Loucy (cell line): Measurements from ENCODE around the gene NPW.

Source experiments
- H2AFZ ChIP-seq: fragments of 200-600 bp; sonication (generic); 2 replicates; pipeline ENCODE4 v1.6.0; 2016; ENCODE audit warnings: antibody characterized with exemption, mild to moderate bottlenecking, low read length, moderate library complexity
- H3F3A ChIP-seq: fragments of 200-600 bp; 2 replicates; pipeline ENCODE4 v1.6.0; 2016; ENCODE audit warnings: antibody characterized with exemption, low read depth, mild to moderate bottlenecking
- H3K27me3 ChIP-seq: fragments of 200-600 bp; sonication (generic); 2 replicates; pipeline ENCODE4 v1.6.1; 2014; ENCODE audit warnings: low read length, mild to moderate bottlenecking; ENCODE audit not compliant: insufficient read depth, poor library complexity, severe bottlenecking
- H3K36me3 ChIP-seq: fragments of 200-600 bp; sonication (generic); 2 replicates; pipeline ENCODE4 v1.6.1; 2016; ENCODE audit warnings: low read length; ENCODE audit not compliant: insufficient read depth
- H3K4me1 ChIP-seq: fragments of 200-600 bp; sonication (generic); 2 replicates; pipeline ENCODE4 v1.5.1; 2014; ENCODE audit warnings: low read length, mild to moderate bottlenecking; ENCODE audit not compliant: insufficient read depth, poor library complexity, severe bottlenecking
- H3K4me2 ChIP-seq: fragments of 200-600 bp; sonication (generic); 2 replicates; pipeline ENCODE4 v1.6.0; 2014; ENCODE audit warnings: antibody characterized with exemption, low read length, low read depth, mild to moderate bottlenecking; ENCODE audit not compliant: poor library complexity, severe bottlenecking
- H3K4me3 ChIP-seq: fragments of 200-600 bp; sonication (generic); 2 replicates; pipeline ENCODE4 v1.5.1; 2014; ENCODE audit warnings: low read length, mild to moderate bottlenecking, mixed read lengths; ENCODE audit not compliant: poor library complexity, severe bottlenecking
- H3K79me2 ChIP-seq: fragments of 200-600 bp; sonication (generic); 2 replicates; pipeline ENCODE4 v1.6.1; 2014; ENCODE audit warnings: low read length; ENCODE audit not compliant: insufficient read depth
- H3K9ac ChIP-seq: fragments of 200-600 bp; sonication (generic); 2 replicates; pipeline ENCODE4 v1.6.0; 2014; ENCODE audit warnings: mild to moderate bottlenecking, low read depth, low read length, moderate library complexity; ENCODE audit not compliant: poor library complexity, severe bottlenecking
- H3K9me2 ChIP-seq: fragments of 200-600 bp; sonication (generic); replicated peaks from 2 replicates; pipeline ENCODE4 v1.6.1; 2016; ENCODE audit warnings: low read depth, low read length, mixed read lengths
- H3K9me3 ChIP-seq: fragments of 200-600 bp; sonication (generic); 2 replicates; pipeline ENCODE4 v1.6.1; 2014; ENCODE audit warnings: mild to moderate bottlenecking, antibody characterized with exemption, low read length, low read depth; ENCODE audit not compliant: insufficient read depth
- H4K20me1 ChIP-seq: fragments of 200-600 bp; sonication (generic); 2 replicates; pipeline ENCODE4 v1.6.0; 2014; ENCODE audit warnings: antibody characterized with exemption, low read length, mild to moderate bottlenecking; ENCODE audit not compliant: insufficient read depth, poor library complexity, severe bottlenecking
- EZH2phosphoT487 ChIP-seq: fragments of 200-600 bp; IDR thresholded peaks from 2 replicates; pipeline ENCODE4 v1.6.1; 2018; ENCODE audit warnings: antibody characterized with exemption, mild to moderate bottlenecking, moderate library complexity, borderline replicate concordance
- TF ChIP-seq, protein P1 (sequence below): fragments of 200-600 bp; sonication (generic); conservative IDR thresholded peaks from 2 replicates; pipeline ENCODE4 v1.5.1; 2014; ENCODE audit warnings: mild to moderate bottlenecking, antibody characterized with exemption, low read length

The NPW gene

DNA sequence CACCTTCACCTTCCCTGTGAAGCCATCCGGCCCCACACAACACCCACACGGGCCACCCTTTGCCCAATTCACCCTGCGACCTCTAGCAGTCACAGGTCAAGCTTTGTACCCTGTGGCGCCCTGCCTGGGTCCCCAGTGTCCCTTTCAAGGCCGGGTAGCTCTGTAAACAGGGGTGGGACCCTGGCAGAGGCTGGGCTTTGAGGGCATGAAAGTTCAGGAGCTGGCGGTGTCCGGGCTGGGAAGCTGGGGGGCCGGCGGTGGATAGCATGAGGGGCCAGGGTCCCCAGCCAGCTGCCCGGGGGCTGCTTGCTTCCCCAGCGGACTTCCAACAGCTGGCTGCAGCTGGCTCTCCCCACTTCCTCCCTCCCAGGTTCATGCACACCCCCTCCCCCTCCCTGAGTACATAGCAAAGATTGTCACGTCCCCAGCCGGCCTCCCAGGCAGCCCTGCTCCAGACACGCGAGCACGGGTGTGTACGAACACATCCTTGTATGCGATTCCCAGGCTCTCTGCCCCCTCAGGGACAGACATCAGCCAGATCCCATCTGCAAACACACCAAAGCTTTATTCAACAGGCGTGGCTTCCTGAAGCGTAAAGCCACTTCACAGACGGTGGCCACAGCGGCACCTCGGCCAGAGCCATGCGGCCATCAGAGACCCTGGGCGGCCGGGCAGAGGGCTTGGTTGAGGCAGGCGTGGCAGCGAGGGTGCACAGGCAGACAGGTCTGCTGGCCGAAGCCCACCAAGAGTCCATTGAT lies 19.9 kb downstream of the NPW start:
- Histone ChIP-seq H4K20me1 (no peaks in the 10 kb centered on the region), H3K9me2 (no peaks in the 10 kb centered on the region), H3K4me2 (no peak overlapping the region), H3K9ac (no peak overlapping the region), H3K36me3 (no peaks in the 10 kb centered on the region), H3K4me1 (no peaks in the 10 kb centered on the region), H3F3A (no peaks in the 10 kb centered on the region), H3K9me3 (no peaks in the 10 kb centered on the region), H3K4me3 (no peak overlapping the region), H3K27me3 (no peaks in the 10 kb centered on the region), H3K79me2 (no peaks in the 10 kb centered on the region), H2AFZ (no peak overlapping the region)
- TF ChIP-seq, protein P1, sequence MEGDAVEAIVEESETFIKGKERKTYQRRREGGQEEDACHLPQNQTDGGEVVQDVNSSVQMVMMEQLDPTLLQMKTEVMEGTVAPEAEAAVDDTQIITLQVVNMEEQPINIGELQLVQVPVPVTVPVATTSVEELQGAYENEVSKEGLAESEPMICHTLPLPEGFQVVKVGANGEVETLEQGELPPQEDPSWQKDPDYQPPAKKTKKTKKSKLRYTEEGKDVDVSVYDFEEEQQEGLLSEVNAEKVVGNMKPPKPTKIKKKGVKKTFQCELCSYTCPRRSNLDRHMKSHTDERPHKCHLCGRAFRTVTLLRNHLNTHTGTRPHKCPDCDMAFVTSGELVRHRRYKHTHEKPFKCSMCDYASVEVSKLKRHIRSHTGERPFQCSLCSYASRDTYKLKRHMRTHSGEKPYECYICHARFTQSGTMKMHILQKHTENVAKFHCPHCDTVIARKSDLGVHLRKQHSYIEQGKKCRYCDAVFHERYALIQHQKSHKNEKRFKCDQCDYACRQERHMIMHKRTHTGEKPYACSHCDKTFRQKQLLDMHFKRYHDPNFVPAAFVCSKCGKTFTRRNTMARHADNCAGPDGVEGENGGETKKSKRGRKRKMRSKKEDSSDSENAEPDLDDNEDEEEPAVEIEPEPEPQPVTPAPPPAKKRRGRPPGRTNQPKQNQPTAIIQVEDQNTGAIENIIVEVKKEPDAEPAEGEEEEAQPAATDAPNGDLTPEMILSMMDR: no peak
- no peak for TF ChIP-seq EZH2phosphoT487

DNA sequence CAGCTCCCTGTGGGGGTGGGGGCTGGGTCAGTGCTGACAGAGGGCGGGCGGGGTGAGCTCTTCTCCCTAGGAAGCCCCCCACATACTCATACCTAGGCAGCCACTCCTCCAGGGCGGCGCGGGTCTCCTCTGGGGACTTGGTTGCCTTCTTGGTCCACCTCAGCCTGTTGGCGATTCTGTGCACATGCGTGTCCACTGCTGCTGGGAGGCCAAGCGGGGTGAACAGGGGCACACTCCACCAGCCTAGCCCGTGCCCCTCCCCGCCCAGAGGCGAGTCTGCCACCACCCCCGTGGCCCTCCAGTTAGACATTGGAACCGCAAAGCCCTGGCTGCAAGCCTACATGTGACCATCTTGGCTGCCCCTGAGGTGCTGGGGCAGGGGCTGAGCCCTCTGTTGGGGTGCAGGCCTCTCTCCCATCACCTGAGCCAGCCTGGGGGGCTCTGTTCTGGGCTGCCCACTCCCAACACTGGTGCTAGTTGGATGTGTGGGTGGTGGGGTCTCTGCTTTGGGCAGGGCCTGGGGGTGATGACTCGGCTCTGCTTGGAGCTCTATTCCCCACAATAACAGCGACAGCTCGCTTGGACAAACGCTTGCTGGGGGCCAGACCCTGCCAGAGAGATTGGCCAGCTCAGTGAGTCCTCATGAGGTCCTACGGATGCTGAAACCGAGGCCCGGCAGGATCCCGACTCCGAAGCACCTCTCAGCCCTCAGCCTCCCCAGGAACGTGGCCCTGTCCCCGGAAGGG lies 20.6 kb downstream of the NPW start:
- Histone ChIP-seq H3K9me3 (no peaks in the 10 kb centered on the region), H3K79me2 (no peaks in the 10 kb centered on the region), H3F3A (no peaks in the 10 kb centered on the region), H3K36me3 (no peaks in the 10 kb centered on the region), H3K4me1 (no peaks in the 10 kb centered on the region), H3K4me3 (no peak overlapping the region), H3K9me2 (no peaks in the 10 kb centered on the region), H4K20me1 (no peaks in the 10 kb centered on the region), H3K27me3 (no peaks in the 10 kb centered on the region), H3K4me2 (no peak overlapping the region), H2AFZ (no peak overlapping the region), H3K9ac (no peak overlapping the region)
- no peak for TF ChIP-seq EZH2phosphoT487
- TF ChIP-seq, protein P1: no peak

DNA sequence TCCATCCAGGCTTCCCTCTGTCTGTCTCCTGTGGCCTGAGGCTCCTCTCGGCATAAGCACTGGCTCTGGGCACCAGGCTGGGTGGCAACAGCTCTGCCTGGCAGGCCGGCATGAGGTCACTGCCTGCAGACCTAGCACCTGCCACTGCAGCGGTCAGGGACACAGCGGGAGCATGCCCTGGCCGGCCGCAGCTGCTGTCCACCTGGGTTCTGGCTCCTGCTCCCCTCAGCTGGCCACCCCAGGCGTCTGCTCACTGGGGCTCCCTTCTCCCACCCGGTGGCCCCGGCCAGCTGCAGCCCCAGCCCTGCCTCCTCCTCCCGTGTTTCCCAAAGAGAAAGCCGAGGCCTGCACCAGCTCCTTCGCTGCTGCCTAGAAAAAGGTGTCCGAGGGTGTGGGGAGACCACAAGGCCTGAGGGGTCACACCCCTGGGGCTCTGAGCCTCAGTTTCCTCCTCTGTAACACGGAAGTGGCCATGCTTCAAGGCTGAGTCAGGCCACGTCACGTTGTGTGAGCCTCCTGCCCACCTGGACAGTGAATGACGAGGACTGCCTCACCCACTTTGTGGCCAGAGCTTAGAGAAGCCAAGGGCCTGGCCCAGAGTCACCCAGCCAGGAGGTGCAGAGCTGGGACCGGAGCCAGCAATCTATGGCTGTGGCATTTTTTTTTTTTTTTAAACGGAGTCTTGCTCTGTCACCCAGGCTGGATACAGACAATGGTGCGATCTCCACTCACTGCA lies 21.4 kb downstream of the NPW start:
- Histone ChIP-seq H3K4me2 (no peak overlapping the region), H3K27me3 (no peaks in the 10 kb centered on the region), H3K4me3 (no peak overlapping the region), H2AFZ (no peak overlapping the region), H3K79me2 (no peaks in the 10 kb centered on the region), H3K9me3 (no peaks in the 10 kb centered on the region), H3K36me3 (no peaks in the 10 kb centered on the region), H3K4me1 (no peaks in the 10 kb centered on the region), H3K9ac (no peak overlapping the region), H3F3A (no peaks in the 10 kb centered on the region), H4K20me1 (no peaks in the 10 kb centered on the region), H3K9me2 (no peaks in the 10 kb centered on the region)
- TF ChIP-seq EZH2phosphoT487: no peak
- TF ChIP-seq, protein P1: no peak
